H9 (cell line): Measurements from ENCODE around the gene SRCAP. TPM values are rescaled to one million over a fixed set of nuclear protein-coding genes. Genes with fewer than 3 reads are reported as not detected.

Source experiments
- DNase-seq: peaks from one replicate; pipeline ENCODE4 v3.0.0-alpha.2; 2017
- H2AFZ ChIP-seq: one replicate; pipeline ENCODE4 v1.6.1; 2013; ENCODE audit warnings: mild to moderate bottlenecking, low read length, control low read depth, moderate library complexity
- H2AK5ac ChIP-seq: 2 replicates; pipeline ENCODE4 v1.6.1; 2013; ENCODE audit warnings: low read length, control low read depth, mixed read lengths; ENCODE audit not compliant: insufficient read length
- H2BK120ac ChIP-seq: one replicate; pipeline ENCODE4 v1.6.1; 2013; ENCODE audit warnings: low read depth, mild to moderate bottlenecking, low read length, control low read depth, inconsistent platforms; ENCODE audit not compliant: poor library complexity, severe bottlenecking
- H2BK12ac ChIP-seq: 2 replicates; pipeline ENCODE4 v1.6.1; 2013; ENCODE audit warnings: low read length, control low read depth, mixed read lengths, low read depth; ENCODE audit not compliant: insufficient read length
- H2BK15ac ChIP-seq: 2 replicates; pipeline ENCODE4 v1.6.1; 2013; ENCODE audit warnings: low read depth, low read length, control low read depth
- H2BK20ac ChIP-seq: one replicate; pipeline ENCODE4 v1.6.1; 2013; ENCODE audit warnings: low read depth, mild to moderate bottlenecking, low read length, control low read depth, inconsistent platforms; ENCODE audit not compliant: poor library complexity, severe bottlenecking
- H2BK5ac ChIP-seq: 2 replicates; pipeline ENCODE4 v1.6.1; 2013; ENCODE audit warnings: low read length, control low read depth, mixed read lengths; ENCODE audit not compliant: insufficient read length
- H3K14ac ChIP-seq: 2 replicates; pipeline ENCODE4 v1.6.1; 2013; ENCODE audit warnings: low read length, control low read depth; ENCODE audit not compliant: insufficient read depth
- H3K18ac ChIP-seq: 2 replicates; pipeline ENCODE4 v1.6.1; 2013; ENCODE audit warnings: low read depth, mild to moderate bottlenecking, mixed read lengths, low read length, control low read depth; ENCODE audit not compliant: insufficient read length
- H3K23ac ChIP-seq: 2 replicates; pipeline ENCODE4 v1.6.1; 2013; ENCODE audit warnings: low read length, control low read depth, mixed read lengths, low read depth; ENCODE audit not compliant: insufficient read length
- H3K23me2 ChIP-seq: 2 replicates; pipeline ENCODE4 v1.6.1; 2013; ENCODE audit warnings: low read depth, mild to moderate bottlenecking, mixed read lengths, low read length, control low read depth; ENCODE audit not compliant: insufficient read length, poor library complexity, severe bottlenecking
- H3K27ac ChIP-seq: 2 replicates; pipeline ENCODE4 v1.5.1; 2013; ENCODE audit warnings: low read length, control low read depth, mixed read lengths, low read depth; ENCODE audit not compliant: insufficient read length
- H3K27me3 ChIP-seq: 2 replicates; pipeline ENCODE4 v1.6.1; 2013; ENCODE audit warnings: low read length, control low read depth, inconsistent platforms; ENCODE audit not compliant: insufficient read depth
- H3K4ac ChIP-seq: 2 replicates; pipeline ENCODE4 v1.6.1; 2013; ENCODE audit warnings: low read depth, mild to moderate bottlenecking, control low read depth, inconsistent platforms, low read length, moderate library complexity
- H3K4me1 ChIP-seq: 2 replicates; pipeline ENCODE4 v1.6.1; 2013; ENCODE audit warnings: low read length, control low read depth, inconsistent platforms; ENCODE audit not compliant: insufficient read depth
- H3K4me2 ChIP-seq: 2 replicates; pipeline ENCODE4 v1.6.1; 2013; ENCODE audit warnings: low read length, control low read depth, mixed read lengths; ENCODE audit not compliant: insufficient read length, insufficient read depth
- H3K56ac ChIP-seq: 2 replicates; pipeline ENCODE4 v1.6.1; 2013; ENCODE audit warnings: low read depth, mild to moderate bottlenecking, mixed read lengths, low read length, control low read depth; ENCODE audit not compliant: insufficient read length
- H3K79me1 ChIP-seq: 2 replicates; pipeline ENCODE4 v1.6.1; 2013; ENCODE audit warnings: low read depth, mild to moderate bottlenecking, moderate library complexity, low read length, control low read depth, inconsistent platforms; ENCODE audit not compliant: insufficient read depth, poor library complexity, severe bottlenecking
- H3K79me2 ChIP-seq: 2 replicates; pipeline ENCODE4 v1.6.1; 2013; ENCODE audit warnings: low read length, control low read depth, inconsistent platforms; ENCODE audit not compliant: insufficient read depth
- H3K9ac ChIP-seq: 2 replicates; pipeline ENCODE4 v1.6.1; 2013; ENCODE audit warnings: low read length, control low read depth, mixed read lengths; ENCODE audit not compliant: insufficient read length; ENCODE audit errors: extremely low read depth
- H3K9me3 ChIP-seq: one replicate; pipeline ENCODE4 v1.6.1; 2013; ENCODE audit warnings: low read depth, low read length, inconsistent platforms; ENCODE audit not compliant: control insufficient read depth
- H3T11ph ChIP-seq: one replicate; pipeline ENCODE4 v1.6.1; 2013; ENCODE audit warnings: mild to moderate bottlenecking, low read length, control low read depth, inconsistent platforms
- H4K20me1 ChIP-seq: one replicate; pipeline ENCODE4 v1.6.1; 2013; ENCODE audit not compliant: control insufficient read depth, insufficient read length, insufficient read depth
- H4K5ac ChIP-seq: 2 replicates; pipeline ENCODE4 v1.6.1; 2013; ENCODE audit warnings: low read depth, mild to moderate bottlenecking, mixed read lengths, low read length, control low read depth; ENCODE audit not compliant: insufficient read length
- H4K8ac ChIP-seq: replicated peaks from 2 replicates; pipeline ENCODE4 v1.6.1; 2013; ENCODE audit warnings: low read length, control low read depth, mixed read lengths, low read depth; ENCODE audit not compliant: insufficient read length
- H4K91ac ChIP-seq: 2 replicates; pipeline ENCODE4 v1.6.1; 2013; ENCODE audit warnings: low read depth, mild to moderate bottlenecking, moderate library complexity, mixed read lengths, low read length, control low read depth; ENCODE audit not compliant: insufficient read length
- H3K27ac Mint-ChIP-seq, 3 experiments: 2 replicates in 2 of 3; 3 replicates in 1 of 3; pipeline ENCODE4 v1.8.0; 2020 to 2021; ENCODE audit warnings: mixed read lengths in 3 of 3, mild to moderate bottlenecking in 1 of 3, moderate library complexity in 1 of 3
- H3K27me3 Mint-ChIP-seq: 2 replicates; pipeline ENCODE4 v1.8.0; 2021; ENCODE audit warnings: low read depth, mild to moderate bottlenecking, moderate library complexity, mixed read lengths
- H3K36me3 Mint-ChIP-seq, 3 experiments: 2 replicates in 2 of 3; 3 replicates in 1 of 3; pipeline ENCODE4 v1.8.0; 2020 to 2021; ENCODE audit warnings: low read depth in 3 of 3, mixed read lengths in 3 of 3; ENCODE audit not compliant: insufficient read depth in 1 of 3
- H3K4me1 Mint-ChIP-seq, 2 experiments: 2 replicates each; pipeline ENCODE4 v1.8.0; 2020; ENCODE audit warnings: mixed read lengths in 2 of 2
- H3K4me3 Mint-ChIP-seq, 2 experiments: 2 replicates in 1 of 2; 3 replicates in 1 of 2; pipeline ENCODE4 v1.8.0; 2020 to 2021; ENCODE audit warnings: mild to moderate bottlenecking in 2 of 2, mixed read lengths in 2 of 2, moderate library complexity in 1 of 2
- H3K9me3 Mint-ChIP-seq, 2 experiments: 2 replicates in 1 of 2; 3 replicates in 1 of 2; pipeline ENCODE4 v1.8.0; 2020; ENCODE audit warnings: mild to moderate bottlenecking in 2 of 2, mixed read lengths in 2 of 2, moderate library complexity in 1 of 2
- WGBS: extraction: QIAGEN DNeasy Blood & Tissue Kit; methylation state at CpG from one replicate; pipeline ENCODE4 v1.1.7; 2013; ENCODE audit warnings: missing lambda C conversion rate, low lambda C conversion rate, mixed read lengths; ENCODE audit not compliant: insufficient read length; ENCODE audit errors: extremely low coverage; 5-methylcytosine and 5-hydroxymethylcytosine counted together
- total RNA-seq: library from RNA; stranded (reverse); gene quantifications from 2 replicates; pipeline ENCODE4 v1.2.1, GENCODE V29; 2021
- TF ChIP-seq, protein P1 (sequence below): fragments of 200-600 bp; sonication (generic); conservative IDR thresholded peaks from 3 replicates; pipeline ENCODE4 v1.8.0; 2021; ENCODE audit warnings: antibody characterized with exemption, mild to moderate bottlenecking

The SRCAP gene
- total RNA-seq, 1 experiment from 2014 or later = 63.1 TPM

DNA sequence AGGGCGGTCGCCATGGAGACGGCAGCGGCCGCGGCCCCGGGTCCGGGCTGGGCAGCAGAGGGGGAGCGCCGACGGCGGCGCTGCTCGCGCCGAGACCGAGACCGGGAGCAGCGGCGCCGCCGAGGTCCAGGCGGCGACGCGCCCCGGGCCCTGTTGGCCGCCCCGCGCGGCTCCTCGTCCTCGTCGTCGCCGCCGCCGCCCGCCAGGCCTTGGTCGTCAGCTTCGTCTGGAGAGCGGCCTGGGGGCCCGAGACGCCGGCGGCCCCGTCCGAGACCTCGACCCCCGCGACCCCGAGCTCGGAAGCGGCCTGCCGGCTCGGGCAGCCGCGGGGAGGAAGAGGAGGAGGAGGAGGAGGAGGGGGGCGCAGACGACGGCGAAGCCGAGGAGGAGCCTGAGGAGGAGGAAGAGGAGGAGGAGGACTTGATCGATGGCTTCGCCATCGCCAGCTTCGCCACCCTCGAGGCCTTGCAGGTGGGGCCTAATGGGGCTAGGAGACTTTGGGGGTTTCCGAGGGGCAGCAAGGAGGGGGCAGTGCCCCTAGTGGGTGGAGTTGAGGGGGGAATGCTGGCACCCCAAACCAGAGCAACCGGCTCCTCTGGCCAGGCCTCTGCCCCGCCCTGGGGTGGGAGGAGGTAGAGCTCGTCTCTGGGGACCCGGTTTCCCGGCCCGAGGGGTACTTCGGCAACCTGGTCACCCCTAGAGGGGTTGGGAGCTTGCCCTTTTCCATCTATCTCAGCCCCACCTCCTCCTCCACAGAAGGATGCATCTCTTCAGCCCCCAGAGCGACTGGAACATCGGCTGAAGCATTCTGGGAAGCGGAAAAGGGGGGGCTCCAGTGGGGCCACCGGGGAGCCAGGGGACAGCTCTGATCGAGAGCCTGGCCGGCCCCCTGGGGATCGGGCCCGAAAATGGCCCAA lies 39.2 kb upstream of the SRCAP start:
- WGBS = no CpG with 5 or more reads among the region's 84 CpGs
- Histone ChIP-seq H2AFZ (no peak overlapping the region), H3K9ac (no peak overlapping the region), H3K27me3 (peaks cover 6% of the 10 kb centered on the region; the same call in 1 of the 2 replicates), H3K18ac (no peak overlapping the region), H3K23me2 (no peaks in the 10 kb centered on the region), H3K23ac (no peak overlapping the region), H3K79me2 (no peaks in the 10 kb centered on the region), H3K27ac (no peak overlapping the region), H3K4me2 (peak overlapping the region; percentile 43), H3K9me3 (no peaks in the 10 kb centered on the region), H2BK5ac (no peak overlapping the region), H3K4me1 (no peaks in the 10 kb centered on the region), H3K14ac (no peak overlapping the region; the same call in 1 of the 2 replicates), H2AK5ac (no peak overlapping the region), H3K56ac (no peak overlapping the region), H2BK15ac (no peak overlapping the region), H2BK20ac (no peak overlapping the region), H3K79me1 (no peaks in the 10 kb centered on the region), H3T11ph (no peak overlapping the region), H4K91ac (no peak overlapping the region), H3K4ac (no peak overlapping the region), H4K5ac (no peak overlapping the region), H4K8ac (no peak overlapping the region), H4K20me1 (no peaks in the 10 kb centered on the region), H2BK12ac (no peak overlapping the region), H2BK120ac (no peak overlapping the region)
- H3K9me3 Mint-ChIP-seq = no peaks in the 10 kb centered on the region
- no peak for DNase-seq
- no peak overlapping the region for H3K27ac Mint-ChIP-seq
- peak overlapping the region; percentile 58 to 77 for H3K4me3 Mint-ChIP-seq
- H3K36me3 Mint-ChIP-seq = peaks cover 11 to 49% (median 43%) of the 10 kb centered on the region in 3 experiments
- peaks cover 50% of the 10 kb centered on the region for H3K27me3 Mint-ChIP-seq
- H3K4me1 Mint-ChIP-seq = peaks cover 5 to 12% of the 10 kb centered on the region in 2 experiments
- TF ChIP-seq, protein P1, sequence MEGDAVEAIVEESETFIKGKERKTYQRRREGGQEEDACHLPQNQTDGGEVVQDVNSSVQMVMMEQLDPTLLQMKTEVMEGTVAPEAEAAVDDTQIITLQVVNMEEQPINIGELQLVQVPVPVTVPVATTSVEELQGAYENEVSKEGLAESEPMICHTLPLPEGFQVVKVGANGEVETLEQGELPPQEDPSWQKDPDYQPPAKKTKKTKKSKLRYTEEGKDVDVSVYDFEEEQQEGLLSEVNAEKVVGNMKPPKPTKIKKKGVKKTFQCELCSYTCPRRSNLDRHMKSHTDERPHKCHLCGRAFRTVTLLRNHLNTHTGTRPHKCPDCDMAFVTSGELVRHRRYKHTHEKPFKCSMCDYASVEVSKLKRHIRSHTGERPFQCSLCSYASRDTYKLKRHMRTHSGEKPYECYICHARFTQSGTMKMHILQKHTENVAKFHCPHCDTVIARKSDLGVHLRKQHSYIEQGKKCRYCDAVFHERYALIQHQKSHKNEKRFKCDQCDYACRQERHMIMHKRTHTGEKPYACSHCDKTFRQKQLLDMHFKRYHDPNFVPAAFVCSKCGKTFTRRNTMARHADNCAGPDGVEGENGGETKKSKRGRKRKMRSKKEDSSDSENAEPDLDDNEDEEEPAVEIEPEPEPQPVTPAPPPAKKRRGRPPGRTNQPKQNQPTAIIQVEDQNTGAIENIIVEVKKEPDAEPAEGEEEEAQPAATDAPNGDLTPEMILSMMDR = no peak
